ENCODE measurements around the gene DTX3.
"Not testable (repeated sequence)": the region's sequence is repeated elsewhere in the genome, so short reads cannot be mapped to it uniquely, and the experiment has no call there.

DTX3 gene

GRCh38 chr12:57604454-57604991 lies at the start of gene DTX3:
Gene DTX3, plus strand, starts transcription at chr12:57604824. Its CDS starts 1,694 bp downstream, at chr12:57606518.
- DNase-seq (ENCODE audit: low read depth), result no peak

- DNase-seq (ENCODE audit: low read depth), result no peak
These were observed 49.7 kb upstream of the DTX3 start for GRCh38 chr12:57554897-57555296.

- DNase-seq (ENCODE audit: low read depth), result no peak
These were observed 45.8 kb upstream of the DTX3 start for GRCh38 chr12:57558864-57559263.

- DNase-seq (ENCODE audit: low read depth), result no peak
These were observed 44.1 kb upstream of the DTX3 start for GRCh38 chr12:57560516-57560915.

GRCh38 chr12:57561117-57561516 lies 43.5 kb upstream of the DTX3 start:
- DNase-seq (ENCODE audit: low read depth), result not testable (repeated sequence)

GRCh38 chr12:57563358-57563757 lies 41.3 kb upstream of the DTX3 start:
- no peak for DNase-seq (ENCODE audit: low read depth)

GRCh38 chr12:57564178-57564740 lies 40.4 kb upstream of the DTX3 start:
- no peak for DNase-seq (ENCODE audit: low read depth)

- no peak for DNase-seq (ENCODE audit: low read depth)
These were observed 35.8 kb upstream of the DTX3 start for GRCh38 chr12:57568838-57569237.

GRCh38 chr12:57569858-57570257 lies 34.8 kb upstream of the DTX3 start:
- no peak for DNase-seq (ENCODE audit: low read depth)

GRCh38 chr12:57570438-57570837 lies 34.2 kb upstream of the DTX3 start:
- not testable (repeated sequence) for DNase-seq (ENCODE audit: low read depth)

GRCh38 chr12:57571926-57572762 lies 32.5 kb upstream of the DTX3 start:
- DNase-seq (ENCODE audit: low read depth), result no peak

GRCh38 chr12:57574795-57575194 lies 29.8 kb upstream of the DTX3 start:
- DNase-seq (ENCODE audit: low read depth), result no peak

GRCh38 chr12:57575771-57576612 lies 28.6 kb upstream of the DTX3 start:
- no peak for DNase-seq (ENCODE audit: low read depth)

GRCh38 chr12:57576613-57577160 lies 27.9 kb upstream of the DTX3 start:
- no peak for DNase-seq (ENCODE audit: low read depth)

GRCh38 chr12:57577981-57578758 lies 26.5 kb upstream of the DTX3 start:
- DNase-seq (ENCODE audit: low read depth), result no peak

- DNase-seq (ENCODE audit: low read depth), result no peak
These were observed 25.6 kb upstream of the DTX3 start for GRCh38 chr12:57579011-57579410.

- DNase-seq (ENCODE audit: low read depth), result no peak
These were observed 24.8 kb upstream of the DTX3 start for GRCh38 chr12:57579677-57580465.

GRCh38 chr12:57580466-57580795 lies 24.2 kb upstream of the DTX3 start:
- DNase-seq (ENCODE audit: low read depth), result no peak

GRCh38 chr12:57581802-57582201 lies 22.8 kb upstream of the DTX3 start:
- no peak for DNase-seq (ENCODE audit: low read depth)

GRCh38 chr12:57582440-57582839 lies 22.2 kb upstream of the DTX3 start:
- no peak for DNase-seq (ENCODE audit: low read depth)

Data from activated T-cell treated with anti-CD3 and anti-CD28 coated beads for 48 hours (primary cell).